ENCODE measurements around the gene CELF2.

DNA sequence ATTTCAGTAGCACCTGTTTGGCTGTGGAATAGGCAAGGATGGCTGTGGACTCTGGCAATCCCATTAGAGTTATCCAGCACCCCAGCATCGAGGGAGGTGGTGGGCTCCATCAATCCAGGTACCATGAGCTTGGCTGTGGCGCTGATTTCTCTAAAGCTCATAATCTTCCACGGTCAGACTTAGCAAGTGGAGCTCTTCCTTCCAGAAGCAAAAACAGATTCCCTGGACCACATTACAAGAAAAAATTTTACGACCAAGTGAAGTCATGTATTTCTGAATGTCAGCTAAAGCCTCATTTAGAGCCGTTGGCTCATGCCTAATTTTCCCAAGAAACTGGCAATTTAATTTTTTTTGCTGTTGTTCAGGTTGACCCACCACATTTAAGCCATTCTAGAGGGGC, 135.1 kb downstream of the CELF2 start:
- TF ChIP-seq, protein P1, sequence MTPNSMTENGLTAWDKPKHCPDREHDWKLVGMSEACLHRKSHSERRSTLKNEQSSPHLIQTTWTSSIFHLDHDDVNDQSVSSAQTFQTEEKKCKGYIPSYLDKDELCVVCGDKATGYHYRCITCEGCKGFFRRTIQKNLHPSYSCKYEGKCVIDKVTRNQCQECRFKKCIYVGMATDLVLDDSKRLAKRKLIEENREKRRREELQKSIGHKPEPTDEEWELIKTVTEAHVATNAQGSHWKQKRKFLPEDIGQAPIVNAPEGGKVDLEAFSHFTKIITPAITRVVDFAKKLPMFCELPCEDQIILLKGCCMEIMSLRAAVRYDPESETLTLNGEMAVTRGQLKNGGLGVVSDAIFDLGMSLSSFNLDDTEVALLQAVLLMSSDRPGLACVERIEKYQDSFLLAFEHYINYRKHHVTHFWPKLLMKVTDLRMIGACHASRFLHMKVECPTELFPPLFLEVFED (CRISPR knock-in tag; conservative IDR thresholded peaks at IDR 0.05), result no peak
- TF ChIP-seq ZNF444 (CRISPR knock-in tag; IDR thresholded peaks at IDR 0.05) (no peak), RCOR1 (IDR thresholded peaks at IDR 0.05; ENCODE audit: borderline replicate concordance in 1 of 2, low read depth in 2 of 2, low read length in 2 of 2) (no peak), NBN (IDR thresholded peaks at IDR 0.05; ENCODE audit: low read depth) (no peak)
- TF ChIP-seq, protein P2, sequence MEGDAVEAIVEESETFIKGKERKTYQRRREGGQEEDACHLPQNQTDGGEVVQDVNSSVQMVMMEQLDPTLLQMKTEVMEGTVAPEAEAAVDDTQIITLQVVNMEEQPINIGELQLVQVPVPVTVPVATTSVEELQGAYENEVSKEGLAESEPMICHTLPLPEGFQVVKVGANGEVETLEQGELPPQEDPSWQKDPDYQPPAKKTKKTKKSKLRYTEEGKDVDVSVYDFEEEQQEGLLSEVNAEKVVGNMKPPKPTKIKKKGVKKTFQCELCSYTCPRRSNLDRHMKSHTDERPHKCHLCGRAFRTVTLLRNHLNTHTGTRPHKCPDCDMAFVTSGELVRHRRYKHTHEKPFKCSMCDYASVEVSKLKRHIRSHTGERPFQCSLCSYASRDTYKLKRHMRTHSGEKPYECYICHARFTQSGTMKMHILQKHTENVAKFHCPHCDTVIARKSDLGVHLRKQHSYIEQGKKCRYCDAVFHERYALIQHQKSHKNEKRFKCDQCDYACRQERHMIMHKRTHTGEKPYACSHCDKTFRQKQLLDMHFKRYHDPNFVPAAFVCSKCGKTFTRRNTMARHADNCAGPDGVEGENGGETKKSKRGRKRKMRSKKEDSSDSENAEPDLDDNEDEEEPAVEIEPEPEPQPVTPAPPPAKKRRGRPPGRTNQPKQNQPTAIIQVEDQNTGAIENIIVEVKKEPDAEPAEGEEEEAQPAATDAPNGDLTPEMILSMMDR (IDR thresholded peaks at IDR 0.05 in 2 of 3, conservative IDR thresholded peaks at IDR 0.05 in 1 of 3; ENCODE audit: insufficient read depth in 2 of 3, low read depth in 1 of 3, low read length in 3 of 3), result no peak

Measured in K562 (cell line).